Cardiac fibroblast (primary cell): Measurements from ENCODE around the gene MEDAG.
A peak's percentile ranks its signal among the peaks of the same experiment; 100 is the strongest.

Experiments
- DNase-seq, 2 donors: peaks; one replicate each; pipeline versions ENCODE4 v3.0.0 to v3.0.0-alpha.2; 2010; ENCODE audit warnings: low read depth in 2 of 2
- H3K4me3 ChIP-seq, 2 donors: replicated peaks in 1 of 2; 1 replicate in 1 of 2; 2 replicates in 1 of 2; pipeline ENCODE4 v1.5.1; 2011; ENCODE audit warnings: low read depth in 2 of 2, low read length in 2 of 2, mild to moderate bottlenecking in 2 of 2, moderate library complexity in 1 of 2
- CTCF ChIP-seq: IDR thresholded peaks from one replicate; pipeline ENCODE4 v1.5.1; 2011; ENCODE audit warnings: low read depth, mild to moderate bottlenecking, low read length, inconsistent platforms

Gene MEDAG

GRCh38 chr13:30904043-30904442 lies 2.0 kb upstream of the MEDAG start:
- H3K4me3 ChIP-seq = no peak overlapping the region
- peak; percentile 47 to 71 for DNase-seq

GRCh38 chr13:30906411-30907051 lies 460 bp downstream of the MEDAG start:
- H3K4me3 ChIP-seq = peak overlapping the region; percentile 43 to 54
- TF ChIP-seq CTCF = no peak
- peak in 1 of 2 donors; percentile 24 for DNase-seq

More at GRCh38 chr13:30904043-30904442, 2.0 kb upstream of the MEDAG start:
- TF ChIP-seq CTCF = no peak

DNA sequence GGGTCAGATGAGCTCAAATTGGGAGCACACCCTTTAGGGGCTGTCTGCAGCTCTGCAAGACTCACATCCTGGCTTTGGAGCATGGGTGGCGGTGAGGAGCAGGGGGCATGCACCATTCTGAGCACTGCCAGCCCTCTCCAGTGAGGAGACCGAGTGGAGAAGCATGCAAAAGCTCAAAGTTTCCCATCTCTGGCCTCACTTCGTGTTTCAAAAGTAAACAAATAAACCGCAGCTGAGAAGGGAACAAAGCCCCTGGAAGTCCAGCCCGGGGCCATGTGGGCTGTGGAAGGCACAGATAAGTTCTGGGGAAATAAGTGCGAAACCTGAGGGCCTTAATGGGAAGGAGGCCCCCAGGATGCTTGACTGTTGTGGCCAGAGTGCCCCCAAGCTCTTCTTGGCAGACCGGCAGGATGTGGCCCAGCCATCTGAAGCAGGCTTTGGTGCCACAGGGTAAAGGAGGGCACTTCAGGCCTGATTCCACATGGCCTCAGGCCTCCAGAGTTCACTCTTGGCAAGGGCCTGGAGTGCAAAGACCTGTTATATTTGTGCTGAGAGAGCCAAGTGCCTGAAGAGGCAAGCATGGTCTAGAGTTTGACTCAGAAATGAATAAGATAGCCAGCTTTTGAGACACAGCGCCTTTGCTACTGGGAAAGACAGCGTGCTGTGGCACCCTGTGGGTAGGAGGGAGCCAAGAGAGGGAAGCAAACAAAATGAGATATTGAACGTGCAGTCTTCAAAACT lies 1.2 kb downstream of the MEDAG start:
- peak; percentile 54 to 58 for DNase-seq
- no peak for TF ChIP-seq CTCF
- peak overlapping the region; percentile 43 to 54 for H3K4me3 ChIP-seq

DNA sequence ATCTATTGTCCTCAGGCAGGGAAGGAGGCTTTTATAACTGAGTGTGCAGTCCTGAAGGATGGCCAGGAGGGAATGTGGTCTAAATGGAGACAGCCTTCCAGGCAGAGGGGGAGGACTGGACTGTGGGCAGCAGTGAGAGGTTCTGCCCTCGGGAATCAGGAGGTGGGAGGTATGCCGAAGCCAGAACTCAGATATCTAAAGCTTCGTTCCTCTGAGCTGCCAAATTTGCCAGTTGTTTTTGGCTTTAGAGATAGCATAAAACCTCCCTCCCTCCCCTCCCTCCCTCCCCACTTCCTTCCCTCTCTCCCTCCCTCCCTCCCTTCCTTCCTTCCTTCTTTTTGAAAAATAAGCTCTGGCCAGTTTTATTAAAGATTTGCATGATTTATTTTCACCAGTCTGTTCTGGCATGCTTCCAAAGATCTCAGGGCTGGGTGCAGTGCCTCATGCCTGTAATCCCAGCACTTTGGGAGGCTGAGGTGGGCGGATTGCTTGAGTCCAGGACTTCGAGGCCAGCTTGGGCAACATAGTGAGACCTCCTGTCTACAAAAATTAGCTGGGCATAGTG lies 2.4 kb downstream of the MEDAG start:
- TF ChIP-seq CTCF = no peak
- peak overlapping the region in 1 of 2 donors; percentile 54 for H3K4me3 ChIP-seq
- peak; percentile 48 to 93 for DNase-seq

DNA sequence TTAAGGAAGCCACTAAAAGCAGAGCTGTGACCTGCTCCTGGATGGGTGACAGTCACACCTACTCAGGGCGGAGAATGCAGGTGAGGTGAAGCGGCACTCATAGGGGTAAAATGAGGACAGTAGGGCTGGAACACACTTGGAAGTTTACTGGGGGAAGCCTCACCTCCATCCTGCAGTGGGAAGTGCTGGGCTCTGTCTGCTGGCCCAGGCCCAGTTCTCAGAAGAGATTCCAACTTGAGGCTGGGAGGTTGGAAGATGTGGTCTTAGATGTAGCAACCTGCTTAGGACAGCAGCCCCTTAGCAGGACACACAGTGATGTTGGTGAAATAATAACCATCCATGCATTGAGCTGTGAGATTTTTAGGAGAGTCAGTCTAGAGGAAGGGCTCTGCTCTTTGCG lies 4.6 kb downstream of the MEDAG start:
- DNase-seq = no peak
- TF ChIP-seq CTCF = no peak
- H3K4me3 ChIP-seq = no peak overlapping the region

- no peak for TF ChIP-seq CTCF
- no peak overlapping the region for H3K4me3 ChIP-seq
- DNase-seq = no peak
Observed at GRCh38 chr13:30915691-30916541, 9.8 kb downstream of the MEDAG start.
